ENCODE measurements around the gene PRUNE2.

The PRUNE2 gene

DNA sequence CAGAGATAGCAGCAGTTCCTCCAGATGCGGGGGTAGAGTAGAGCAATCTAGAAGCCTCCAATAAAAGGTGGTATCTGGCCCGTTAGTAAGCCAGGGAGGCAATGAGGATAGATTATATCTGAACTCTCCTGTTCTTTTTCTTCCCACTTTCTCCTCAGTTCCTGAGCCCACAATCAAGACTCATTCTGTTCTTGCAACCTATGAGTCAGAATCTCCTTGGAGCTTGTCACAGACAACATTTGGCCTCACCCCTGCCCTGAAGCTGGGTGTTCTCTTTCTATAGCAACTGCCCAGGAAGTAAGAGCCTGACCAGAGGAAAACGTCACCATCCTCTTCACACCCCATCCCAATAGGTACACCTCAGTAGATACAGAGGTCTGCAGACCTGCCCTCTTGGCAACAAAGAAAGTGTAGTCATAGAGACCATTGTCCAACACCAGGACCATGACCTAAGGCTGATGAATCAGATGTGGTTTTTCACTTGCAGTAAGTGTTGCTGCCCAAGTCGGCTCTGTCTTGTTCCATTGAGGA, 218.0 kb downstream of the PRUNE2 start:
- DNase-seq = peak in 16 of 42 donors; percentile 15 to 74 (median 44)
- intact Hi-C loops (cut with DNase I) = no loop called here

GRCh38 chr9:76686756-76687155, 219.2 kb downstream of the PRUNE2 start:
- intact Hi-C loops (cut with DNase I) = no loop called here
- DNase-seq = no peak

DNA sequence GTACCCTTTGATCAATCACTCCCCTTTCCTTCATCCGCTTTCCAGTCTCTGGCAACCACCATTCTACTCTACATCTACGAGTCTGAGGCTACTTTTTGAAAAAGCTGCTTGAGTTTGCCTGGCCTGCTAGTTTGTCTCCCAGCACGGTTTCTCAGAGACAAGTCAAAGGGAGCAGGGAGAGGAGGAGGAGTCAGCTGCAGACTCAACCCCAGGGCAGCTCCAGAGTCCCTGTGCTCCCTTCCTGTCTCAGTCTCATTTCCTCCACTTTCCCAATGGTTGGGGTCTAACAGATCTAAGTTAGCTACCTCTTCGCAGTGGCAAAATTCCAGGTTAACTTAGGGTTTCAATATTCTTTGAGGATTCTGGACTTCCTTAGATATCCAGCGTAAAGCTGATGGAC, 221.7 kb downstream of the PRUNE2 start:
- no peak for DNase-seq
- intact Hi-C loops (cut with DNase I) = no loop called here

DNA sequence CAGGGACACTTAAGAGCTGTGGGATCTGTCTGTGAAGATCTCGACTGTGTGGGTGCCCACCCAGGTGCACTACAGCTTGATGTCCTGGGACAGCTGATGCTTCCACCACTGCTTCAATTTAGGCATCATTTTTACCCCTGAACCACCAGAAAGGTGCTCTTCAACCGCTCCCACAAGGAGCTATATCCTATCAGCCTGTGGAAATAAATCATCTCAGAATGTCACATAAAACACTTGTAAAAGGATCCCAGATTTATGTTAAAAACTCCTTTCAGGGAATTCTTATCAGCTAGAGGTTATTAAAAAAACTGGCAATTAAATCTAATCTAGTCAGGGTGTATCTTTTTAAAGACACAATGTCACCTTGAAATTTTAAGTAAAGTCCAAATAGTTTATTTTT, 224.4 kb downstream of the PRUNE2 start:
- DNase-seq = no peak
- intact Hi-C loops (cut with DNase I) = no loop called here

DNA sequence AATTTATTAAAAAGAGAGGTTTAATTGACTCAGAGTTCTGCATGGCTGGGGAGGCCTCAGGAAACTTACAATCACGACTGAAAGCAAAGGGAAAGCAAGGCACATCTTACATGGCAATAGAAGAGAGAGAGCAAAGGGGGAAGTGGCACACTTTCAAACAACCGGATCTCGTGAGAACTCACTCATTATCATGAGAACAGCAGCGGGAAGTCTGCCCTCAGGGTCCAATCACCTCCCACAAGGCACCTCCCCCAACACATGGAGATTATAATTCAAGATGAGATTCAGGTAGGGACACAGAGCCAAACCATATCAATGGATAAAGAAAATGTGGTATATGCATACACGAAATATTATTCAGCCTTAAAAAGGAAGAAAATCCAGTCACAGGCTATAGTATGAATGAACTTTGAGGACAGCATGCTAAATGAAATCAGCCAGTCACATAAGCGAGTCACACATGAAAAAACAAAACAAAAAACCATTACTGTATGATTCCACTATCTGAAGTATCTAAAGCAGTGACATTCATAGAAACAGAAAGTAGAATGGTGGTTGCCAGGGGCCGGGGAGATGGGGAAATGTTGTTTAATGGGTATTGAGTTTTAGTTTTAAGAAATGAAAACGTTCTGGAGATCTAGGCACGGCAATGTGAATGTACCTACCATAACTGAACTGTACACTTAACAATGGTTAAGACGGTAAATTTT, 225.0 kb downstream of the PRUNE2 start:
- intact Hi-C loops (cut with DNase I) = no loop called here

GRCh38 chr9:76677481-76678055, 228.3 kb downstream of the PRUNE2 start:
- intact Hi-C loops (cut with DNase I) = no loop called here
- no peak for DNase-seq

More for the DNA sequence above, 225.0 kb downstream of the PRUNE2 start:
- DNase-seq = no peak

DNA sequence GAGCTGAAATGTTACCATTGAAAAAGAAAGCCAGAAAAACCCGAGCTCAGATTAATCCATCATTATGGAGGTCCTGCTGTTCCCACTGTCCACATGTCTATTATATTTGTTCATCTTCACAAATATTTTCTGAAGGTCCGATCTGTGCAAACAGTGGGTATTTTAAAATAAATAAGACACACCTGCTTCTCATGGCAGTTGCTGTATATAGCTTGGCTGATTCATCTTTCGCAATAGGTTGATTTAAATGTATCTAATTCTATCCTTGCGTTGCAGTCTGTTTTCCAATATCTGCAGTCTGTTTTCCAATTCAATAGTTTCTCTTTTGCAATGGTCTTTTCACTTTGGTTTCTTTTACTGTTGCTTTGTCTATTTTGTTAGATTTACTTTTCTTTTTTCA, 229.1 kb downstream of the PRUNE2 start:
- DNase-seq = no peak
- intact Hi-C loops (cut with DNase I) = no loop called here

- DNase-seq = no peak
- intact Hi-C loops (cut with DNase I) = loop anchor here (10.0 kb wide), 1 partner anchor 213 kb away; the partner anchor contains the start of gene GCNT1
Observed at GRCh38 chr9:76667521-76667957, 238.4 kb downstream of the PRUNE2 start.

DNA sequence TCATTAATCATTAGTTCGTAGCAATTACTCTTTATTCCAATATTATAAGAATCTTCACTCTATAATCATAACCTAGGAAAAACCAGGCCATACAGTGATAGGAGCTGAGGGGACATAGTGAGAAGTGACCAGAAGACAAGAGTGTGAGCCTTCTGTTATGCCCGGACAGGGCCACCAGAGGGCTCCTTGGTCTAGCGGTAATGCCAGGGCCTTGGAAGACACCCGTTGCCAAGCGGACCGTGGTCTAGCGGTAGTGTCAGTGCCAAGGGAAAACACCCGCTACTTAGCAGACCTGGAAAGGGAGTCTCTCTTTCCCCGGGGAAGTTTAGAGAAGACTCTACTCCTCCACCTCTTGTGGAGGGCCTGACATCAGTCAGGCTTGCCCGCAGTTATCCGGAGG, 239.9 kb downstream of the PRUNE2 start:
- peak in 2 of 42 donors; percentile 27 to 28 for DNase-seq
- intact Hi-C loops (cut with DNase I) = loop anchor here (10.0 kb wide), 1 partner anchor 211 kb away; the partner anchor contains the start of gene GCNT1

GRCh38 chr9:76665458-76665857, 240.5 kb downstream of the PRUNE2 start:
- intact Hi-C loops (cut with DNase I) = loop anchor here (10.0 kb wide), 1 partner anchor 211 kb away; the partner anchor contains the start of gene GCNT1
- DNase-seq = no peak

DNA sequence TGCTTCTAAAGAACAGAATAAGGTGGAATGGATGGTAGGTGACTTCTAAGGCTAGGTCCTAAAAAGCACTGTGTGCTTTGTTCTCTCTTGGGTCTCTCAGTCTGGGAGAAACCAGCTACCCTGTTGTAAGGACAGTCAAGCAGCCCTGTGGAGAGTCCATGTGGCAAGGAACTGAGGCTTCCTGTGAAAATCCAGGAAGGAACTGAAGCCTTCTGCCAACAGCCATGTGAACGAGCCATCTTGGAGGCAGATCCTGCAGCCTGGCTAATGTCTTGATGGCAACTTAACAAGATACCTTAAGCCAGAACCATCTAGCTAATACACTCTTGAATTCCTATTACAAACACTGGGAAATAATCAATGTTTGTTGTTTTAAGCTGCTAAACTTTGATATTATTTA, 241.8 kb downstream of the PRUNE2 start:
- intact Hi-C loops (cut with DNase I) = loop anchor here (10.0 kb wide), 1 partner anchor 209 kb away; the partner anchor contains the start of gene GCNT1

DNA sequence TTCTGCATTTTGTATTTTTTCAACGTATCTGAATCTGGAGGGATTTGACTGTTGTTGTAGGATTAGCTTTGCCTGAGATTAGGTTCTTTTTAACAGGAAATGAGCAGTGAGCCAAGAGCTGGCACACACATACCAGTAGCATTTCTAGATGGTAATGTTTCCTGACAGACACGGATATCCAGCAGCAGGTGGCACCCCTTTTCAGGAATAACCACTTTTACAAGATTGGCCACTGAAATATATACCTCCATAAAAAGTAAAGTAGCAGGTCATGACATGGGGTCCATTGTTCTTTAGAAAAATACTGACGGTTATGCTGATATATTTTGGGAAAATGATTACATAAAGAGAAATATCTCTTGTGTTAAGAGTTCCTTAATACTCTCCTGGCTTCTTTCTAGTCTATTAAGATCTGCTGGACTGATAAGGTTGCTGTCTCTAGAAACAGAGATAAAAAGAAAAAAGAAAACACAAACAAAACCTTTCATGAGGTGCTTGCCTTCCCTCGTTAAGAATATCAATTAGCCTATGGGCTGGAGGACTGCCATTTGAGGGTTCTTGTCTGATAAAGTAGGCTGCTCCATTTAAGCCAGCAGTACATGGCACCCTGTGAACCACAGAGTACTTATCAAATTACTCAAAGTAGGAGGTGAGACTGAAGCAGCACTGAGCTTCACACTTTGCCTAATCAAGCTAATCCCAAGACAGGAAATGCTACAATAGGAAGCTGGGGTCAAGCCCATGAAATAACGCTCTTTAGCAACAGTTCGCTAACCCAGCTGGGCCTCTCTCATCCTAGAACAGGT, 243.2 kb downstream of the PRUNE2 start:
- DNase-seq = no peak
- intact Hi-C loops (cut with DNase I) = loop anchor here (10.0 kb wide), 1 partner anchor 208 kb away; the partner anchor contains the start of gene GCNT1

More for the DNA sequence above, 241.8 kb downstream of the PRUNE2 start:
- no peak for DNase-seq

DNA sequence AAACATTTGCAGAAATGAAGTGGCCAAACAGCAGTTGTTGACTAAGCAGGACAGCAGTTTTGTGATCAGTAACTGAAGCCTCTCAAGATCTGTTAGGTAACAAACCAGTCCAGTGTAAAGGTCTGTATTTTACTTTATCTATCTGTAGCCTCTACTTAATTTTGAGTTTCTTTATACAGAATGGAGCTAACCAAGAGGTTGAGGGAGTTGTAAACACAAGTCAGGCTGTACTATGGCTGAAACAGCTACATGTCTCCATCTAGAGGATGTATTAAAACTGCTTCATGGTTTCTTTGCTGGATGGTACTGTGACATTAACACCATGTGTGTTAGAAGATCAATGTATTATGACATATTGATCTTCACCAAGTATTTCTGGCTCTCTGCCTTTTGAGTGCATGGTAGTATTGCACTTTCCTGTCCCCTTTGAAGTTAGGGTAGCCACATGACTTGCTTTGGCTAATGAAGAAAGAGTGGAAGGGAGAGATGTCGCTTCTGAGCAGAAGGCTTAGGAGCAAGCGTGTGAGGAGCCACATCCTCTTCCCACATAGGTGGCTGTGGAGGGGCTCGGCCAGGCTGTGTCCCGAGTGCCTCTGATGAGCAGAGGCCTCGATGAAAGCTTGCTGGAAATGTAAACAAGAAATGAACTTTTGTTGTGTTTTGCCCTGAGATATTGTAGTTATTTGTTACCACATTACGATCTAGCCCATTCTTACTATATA, 247.2 kb downstream of the PRUNE2 start:
- intact Hi-C loops (cut with DNase I) = no loop called here

DNA sequence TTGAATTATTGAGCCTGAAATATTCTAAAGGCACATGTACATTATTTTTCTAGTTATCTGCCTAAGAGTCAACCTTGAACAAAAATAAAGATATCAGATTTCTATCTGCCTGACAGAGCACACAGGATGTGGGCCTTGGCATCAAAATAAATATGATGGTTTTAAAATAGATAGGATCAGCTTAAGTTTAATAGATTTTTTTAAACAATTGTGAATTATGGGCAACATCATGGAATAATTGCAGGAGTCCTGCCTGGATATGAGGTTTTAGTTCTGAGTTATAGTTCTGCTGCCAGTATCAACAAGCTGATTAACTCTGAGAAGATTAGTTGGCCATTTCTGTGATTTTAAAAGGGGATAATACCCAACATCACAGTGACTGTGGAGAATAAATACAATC, 248.6 kb downstream of the PRUNE2 start:
- DNase-seq = no peak
- intact Hi-C loops (cut with DNase I) = no loop called here

More for the DNA sequence above, 247.2 kb downstream of the PRUNE2 start:
- DNase-seq = no peak

GRCh38 chr9:76655971-76656370, 249.9 kb downstream of the PRUNE2 start:
- intact Hi-C loops (cut with DNase I) = no loop called here
- no peak for DNase-seq

- DNase-seq = no peak
- intact Hi-C loops (cut with DNase I) = no loop called here
Observed at GRCh38 chr9:76655121-76655541, 250.8 kb downstream of the PRUNE2 start.

DNA sequence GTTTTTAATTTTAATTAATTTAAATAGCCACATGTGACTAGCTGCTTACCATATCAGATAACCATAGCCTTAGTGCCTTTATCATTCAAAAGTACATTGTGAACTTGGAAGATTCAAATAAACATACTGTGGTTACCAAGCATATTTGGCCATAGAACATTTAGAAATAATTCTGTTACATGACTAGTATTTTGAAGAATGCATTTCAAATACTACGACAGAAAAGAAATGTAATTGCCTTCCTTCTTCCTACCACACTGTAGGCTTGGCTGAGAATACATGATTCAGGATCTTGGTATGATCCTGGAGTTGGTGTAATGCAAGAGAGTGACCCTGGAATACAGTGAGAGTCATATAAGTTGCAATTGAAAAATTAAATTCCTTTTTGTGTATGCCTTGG, 251.3 kb downstream of the PRUNE2 start:
- intact Hi-C loops (cut with DNase I) = no loop called here
- DNase-seq = no peak

DNA sequence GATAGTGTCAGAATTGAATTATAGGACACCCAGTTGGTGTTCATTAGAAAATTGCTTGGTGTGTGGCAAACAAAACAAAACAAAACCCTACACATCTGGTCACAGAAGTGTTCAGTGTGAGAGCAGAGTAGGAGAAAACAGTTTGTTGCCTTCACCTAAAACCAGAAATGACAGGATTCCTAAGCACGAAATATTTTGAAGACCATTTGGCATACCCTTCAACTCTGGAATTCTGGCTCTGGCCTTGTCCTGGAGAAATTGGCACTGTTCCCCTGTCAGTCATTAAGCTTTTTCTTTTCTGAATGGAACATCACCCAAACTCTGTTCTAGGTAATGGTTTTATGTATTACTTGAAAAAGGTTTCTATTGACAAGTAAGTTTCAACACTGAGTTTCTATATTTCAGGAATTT, 251.9 kb downstream of the PRUNE2 start:
- intact Hi-C loops (cut with DNase I) = no loop called here

GRCh38 chr9:76652894-76653293, 253.0 kb downstream of the PRUNE2 start:
- intact Hi-C loops (cut with DNase I) = no loop called here
- no peak for DNase-seq

More for the DNA sequence above, 251.9 kb downstream of the PRUNE2 start:
- no peak for DNase-seq

All from head of caudate nucleus (tissue), 42 donors.